Mucosa of descending colon (tissue), 3 donors: ENCODE measurements around the gene RILPL2. TPM values are rescaled to one million over a fixed set of nuclear protein-coding genes. Genes with fewer than 3 reads are reported as not detected.
"Not testable (repeated sequence)": the region's sequence is repeated elsewhere in the genome, so short reads cannot be mapped to it uniquely, and the experiment has no call there.

Experiments
- ATAC-seq: fragments of 200-7000 bp; cut with Tn5 transposase; one replicate; pipeline ENCODE4 v1.9.1; 2020; ENCODE audit warnings: mild to moderate bottlenecking, moderate library complexity
- DNase-seq, 3 donors: peaks; one replicate each; pipeline ENCODE4 v3.0.0-alpha.2; 2020
- H3K36me3 ChIP-seq: fragments of 200-600 bp; one replicate; pipeline ENCODE4 v1.8.0; 2021; ENCODE audit warnings: low read depth, mild to moderate bottlenecking
- H3K4me1 ChIP-seq: fragments of 200-600 bp; one replicate; pipeline ENCODE4 v1.8.0; 2021; ENCODE audit warnings: low read depth, mild to moderate bottlenecking
- H3K4me3 ChIP-seq: fragments of 200-600 bp; one replicate; pipeline ENCODE4 v1.8.0; 2021; ENCODE audit warnings: mild to moderate bottlenecking
- H3K9me3 ChIP-seq: fragments of 200-600 bp; one replicate; pipeline ENCODE4 v1.8.0; 2021; ENCODE audit warnings: mild to moderate bottlenecking
- intact Hi-C, 2 donors: fragments of 100-400 bp; cut with DNase I in 1 of 2; cut with micrococcal nuclease in 1 of 2; formaldehyde crosslinking; loops; one replicate each; pipeline versions ENCODE4 v1.11.0 to v1.11.1; 2022; cut with DNase I, micrococcal nuclease
- total RNA-seq, 3 donors: library from RNA; stranded (reverse); fragmentation: NEBNext Ultra II Directional in 2 of 3; extraction: Animal tissue kit (Norgen Biotek cat#: 25700) in 2 of 3; gene quantifications; one replicate each; pipeline versions ENCODE4 v1.2.1 to v1.2.4, GENCODE V29; 2021 to 2023
- TF ChIP-seq, protein P1 (sequence below): fragments of 200-600 bp; IDR thresholded peaks from one replicate; pipeline ENCODE4 v1.8.0; 2022; ENCODE audit warnings: antibody characterized with exemption, mild to moderate bottlenecking
- donor health status: DM: no; HTN: no; CAD: no; lungs with moderate emphysema.
- donor health status: DM: no; HTN: no; CAD: no.
- donor health status: DM: no; HTN: yes; CAD: no.

RILPL2 gene
- total RNA-seq, 3 donors from 2014 or later = 0.72 to 4.3 (median 1.6) TPM

DNA sequence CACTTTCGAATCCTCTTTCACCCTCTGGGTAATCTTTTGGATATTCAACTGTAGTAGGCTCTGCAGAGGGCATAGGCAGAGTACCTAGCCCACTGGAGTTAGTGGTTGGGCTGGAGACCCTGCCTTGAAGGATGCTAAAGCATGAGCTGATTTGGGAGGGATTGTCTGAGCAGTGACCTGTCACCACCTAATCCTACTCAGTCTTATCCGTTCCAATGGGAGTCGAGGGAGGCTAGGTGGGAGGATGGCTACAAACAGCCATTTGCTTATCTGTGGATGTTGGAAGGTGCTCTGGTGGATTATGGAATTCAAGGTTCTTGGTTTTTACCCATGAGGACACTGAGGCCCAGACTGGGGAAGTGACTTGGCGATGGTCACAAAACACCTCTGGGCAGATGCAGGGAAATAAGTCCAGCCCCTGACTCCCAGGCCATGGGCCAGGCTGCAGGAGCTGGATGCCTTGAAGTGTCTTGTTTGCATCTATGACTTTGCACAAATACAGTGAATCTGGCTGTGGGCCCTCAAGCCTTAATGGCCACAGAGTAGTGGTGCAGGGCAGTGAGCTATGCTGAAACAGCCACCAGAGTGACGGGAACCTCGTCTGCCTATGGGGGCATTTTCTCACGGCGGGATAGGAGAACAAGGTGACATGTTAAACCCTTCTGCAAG is 48.8 kb downstream of the RILPL2 start:
- DNase-seq = peak in 1 of 3 donors; percentile 10
- Histone ChIP-seq H3K4me3 (no peak overlapping the region), H3K4me1 (peaks cover 28% of the 10 kb centered on the region), H3K36me3 (no peaks in the 10 kb centered on the region), H3K9me3 (no peaks in the 10 kb centered on the region)
- ATAC-seq = no peak
- TF ChIP-seq, protein P1, sequence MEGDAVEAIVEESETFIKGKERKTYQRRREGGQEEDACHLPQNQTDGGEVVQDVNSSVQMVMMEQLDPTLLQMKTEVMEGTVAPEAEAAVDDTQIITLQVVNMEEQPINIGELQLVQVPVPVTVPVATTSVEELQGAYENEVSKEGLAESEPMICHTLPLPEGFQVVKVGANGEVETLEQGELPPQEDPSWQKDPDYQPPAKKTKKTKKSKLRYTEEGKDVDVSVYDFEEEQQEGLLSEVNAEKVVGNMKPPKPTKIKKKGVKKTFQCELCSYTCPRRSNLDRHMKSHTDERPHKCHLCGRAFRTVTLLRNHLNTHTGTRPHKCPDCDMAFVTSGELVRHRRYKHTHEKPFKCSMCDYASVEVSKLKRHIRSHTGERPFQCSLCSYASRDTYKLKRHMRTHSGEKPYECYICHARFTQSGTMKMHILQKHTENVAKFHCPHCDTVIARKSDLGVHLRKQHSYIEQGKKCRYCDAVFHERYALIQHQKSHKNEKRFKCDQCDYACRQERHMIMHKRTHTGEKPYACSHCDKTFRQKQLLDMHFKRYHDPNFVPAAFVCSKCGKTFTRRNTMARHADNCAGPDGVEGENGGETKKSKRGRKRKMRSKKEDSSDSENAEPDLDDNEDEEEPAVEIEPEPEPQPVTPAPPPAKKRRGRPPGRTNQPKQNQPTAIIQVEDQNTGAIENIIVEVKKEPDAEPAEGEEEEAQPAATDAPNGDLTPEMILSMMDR = no peak
- intact Hi-C loops = no loop called here

DNA sequence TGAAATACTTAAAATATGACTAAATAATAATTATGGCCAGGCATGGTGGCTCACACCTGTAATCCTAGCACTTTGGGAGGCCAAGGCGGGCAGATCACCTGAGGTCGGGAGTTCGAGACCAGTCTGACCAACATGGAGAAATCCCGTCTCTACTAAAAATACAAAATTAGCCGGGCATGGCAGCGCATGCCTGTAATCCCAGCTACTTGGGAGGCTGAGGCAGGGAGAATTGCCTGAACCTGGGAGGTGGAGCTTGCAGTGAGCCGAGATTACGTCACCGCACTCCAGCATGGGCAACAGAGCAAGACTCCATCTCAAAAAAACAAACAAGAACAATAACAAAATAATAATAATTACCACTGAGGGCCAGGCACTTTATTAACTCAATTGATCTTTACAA is 50.9 kb downstream of the RILPL2 start:
- H3K4me3 ChIP-seq, DNase-seq, intact Hi-C loops, ATAC-seq, H3K9me3 ChIP-seq, H3K36me3 ChIP-seq: not testable (repeated sequence)
- H3K4me1 ChIP-seq = peaks cover 26% of the 10 kb centered on the region

DNA sequence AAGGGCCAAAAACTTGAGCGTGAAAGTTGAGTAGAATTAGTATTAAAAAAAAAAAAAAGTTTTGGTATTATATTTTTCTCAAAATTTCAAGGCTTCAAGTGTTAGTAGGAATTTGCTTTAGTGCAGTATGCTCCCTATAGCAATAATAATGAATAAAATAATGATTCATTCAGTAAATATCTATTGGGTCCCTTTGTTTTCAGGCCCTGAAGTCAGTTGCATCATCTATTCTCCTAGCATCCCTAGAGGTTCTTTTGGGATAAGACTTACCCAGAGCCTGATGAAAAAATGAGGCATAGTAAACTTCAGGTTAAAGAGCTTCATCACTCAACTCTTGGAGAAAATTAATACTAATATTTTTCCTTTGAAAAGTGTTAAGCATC is 51.5 kb downstream of the RILPL2 start:
- ATAC-seq (no peak), DNase-seq (no peak)
- Histone ChIP-seq H3K4me1 (peaks cover 21% of the 10 kb centered on the region), H3K36me3 (no peaks in the 10 kb centered on the region), H3K9me3 (no peaks in the 10 kb centered on the region), H3K4me3 (no peak overlapping the region)
- intact Hi-C loops = no loop called here
- TF ChIP-seq, protein P1 = no peak

DNA sequence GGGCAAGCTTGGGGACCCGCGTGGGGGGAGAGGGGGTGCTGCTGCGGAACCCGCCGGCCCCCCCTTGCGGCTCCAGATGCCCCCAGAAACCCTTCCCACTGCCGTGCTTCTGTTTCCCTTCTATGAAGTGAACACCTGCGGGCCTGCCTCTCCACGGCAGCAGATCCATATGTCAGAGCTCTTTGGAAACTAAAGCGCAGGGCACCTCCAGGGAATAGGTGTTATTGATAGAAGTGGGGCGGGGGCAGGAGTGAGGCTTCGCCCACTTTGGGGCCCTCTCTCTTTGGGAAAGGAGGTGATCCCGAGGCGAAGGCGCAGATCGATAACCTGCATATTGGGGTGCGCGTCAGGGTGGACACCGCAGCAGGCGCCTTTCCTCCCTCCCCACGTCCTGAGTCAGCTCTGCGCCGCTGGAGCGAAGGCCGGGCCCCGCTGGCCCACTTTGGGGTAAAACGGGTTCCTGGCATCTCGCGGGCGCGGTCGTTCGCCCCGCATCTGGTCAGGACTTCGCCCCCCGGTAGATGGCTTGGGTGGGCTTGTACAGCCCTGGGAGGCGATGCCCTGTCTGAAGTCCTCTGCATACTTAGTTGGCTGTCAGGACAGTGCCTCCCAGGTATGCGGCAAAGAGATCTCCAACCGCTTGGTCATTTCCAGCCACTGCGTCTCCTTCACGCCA is 52.0 kb downstream of the RILPL2 start:
- H3K36me3 ChIP-seq = no peaks in the 10 kb centered on the region
- TF ChIP-seq, protein P1 = no peak
- intact Hi-C loops = no loop called here
- H3K9me3 ChIP-seq = no peaks in the 10 kb centered on the region
- ATAC-seq (no peak), DNase-seq (peak in 2 of 3 donors; percentile 56 to 66)
- peak overlapping the region; percentile 41 for H3K4me3 ChIP-seq
- H3K4me1 ChIP-seq = peaks cover 18% of the 10 kb centered on the region

DNA sequence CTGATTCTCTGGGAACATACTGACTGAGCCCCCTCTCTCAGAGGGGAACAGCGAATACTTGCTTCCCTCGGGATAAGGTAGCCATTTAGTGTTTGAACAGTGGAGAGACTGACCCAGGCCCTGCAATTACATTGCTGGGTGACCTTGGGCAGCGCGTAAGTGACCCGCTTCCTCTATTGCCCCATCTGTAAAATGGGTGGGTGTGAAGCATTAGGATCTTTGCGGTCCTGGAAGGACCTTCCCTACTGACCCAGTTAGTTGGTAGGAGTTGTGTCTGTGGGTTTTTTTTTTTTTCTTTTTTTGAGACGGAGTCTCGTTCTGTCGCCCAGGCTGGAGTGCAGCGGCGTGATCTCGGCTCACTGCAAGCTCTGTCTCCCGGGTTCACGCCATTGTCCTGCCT is 53.8 kb downstream of the RILPL2 start:
- DNase-seq (no peak), ATAC-seq (no peak)
- Histone ChIP-seq H3K4me3 (no peak overlapping the region), H3K9me3 (no peaks in the 10 kb centered on the region), H3K36me3 (no peaks in the 10 kb centered on the region), H3K4me1 (peaks cover 13% of the 10 kb centered on the region)
- intact Hi-C loops = no loop called here
- TF ChIP-seq, protein P1 = no peak

DNA sequence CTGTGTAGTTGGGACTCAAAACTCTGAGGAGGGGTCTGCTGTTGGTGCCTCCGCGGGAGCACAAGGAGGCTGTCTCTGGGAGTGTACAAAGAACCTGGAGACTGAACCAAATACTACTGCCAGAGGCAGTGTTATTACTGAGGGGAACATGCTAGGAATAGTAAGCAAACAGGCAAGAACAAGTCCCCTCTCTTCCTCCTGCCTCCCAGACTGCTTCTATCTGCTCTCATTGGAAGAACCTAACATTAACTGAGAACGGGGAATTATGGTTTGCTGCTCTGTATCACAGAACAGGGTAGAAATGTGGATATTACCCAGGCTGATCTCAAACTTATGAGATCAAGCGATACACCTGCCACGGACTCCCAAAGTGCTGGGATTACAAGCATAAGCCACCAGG is 57.1 kb downstream of the RILPL2 start:
- no peaks in the 10 kb centered on the region for H3K9me3 ChIP-seq
- H3K4me3 ChIP-seq = no peak overlapping the region
- no peak for DNase-seq
- intact Hi-C loops = no loop called here
- TF ChIP-seq, protein P1 = no peak
- ATAC-seq = no peak
- no peaks in the 10 kb centered on the region for H3K36me3 ChIP-seq
- H3K4me1 ChIP-seq = no peaks in the 10 kb centered on the region

DNA sequence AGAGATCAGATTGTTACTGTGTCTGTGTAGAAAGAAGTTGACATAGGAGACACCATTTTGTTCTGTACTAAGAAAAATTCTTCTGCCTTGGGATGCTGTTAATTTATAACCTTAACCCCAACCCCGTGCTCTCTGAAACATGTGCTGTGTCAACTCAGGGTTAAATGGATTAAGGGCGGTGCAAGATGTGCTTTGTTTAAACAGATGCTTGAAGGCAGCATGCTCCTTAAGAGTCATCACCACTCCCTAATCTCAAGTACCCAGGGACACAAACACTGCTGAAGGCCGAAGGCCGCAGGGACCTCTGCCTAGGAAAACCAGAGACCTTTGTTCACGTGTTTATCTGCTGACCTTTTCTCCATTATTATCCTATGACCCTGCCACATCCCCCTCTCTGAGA is 64.1 kb downstream of the RILPL2 start:
- H3K4me1 ChIP-seq, ATAC-seq, H3K36me3 ChIP-seq, intact Hi-C loops, DNase-seq, H3K4me3 ChIP-seq, H3K9me3 ChIP-seq: not testable (repeated sequence)

DNA sequence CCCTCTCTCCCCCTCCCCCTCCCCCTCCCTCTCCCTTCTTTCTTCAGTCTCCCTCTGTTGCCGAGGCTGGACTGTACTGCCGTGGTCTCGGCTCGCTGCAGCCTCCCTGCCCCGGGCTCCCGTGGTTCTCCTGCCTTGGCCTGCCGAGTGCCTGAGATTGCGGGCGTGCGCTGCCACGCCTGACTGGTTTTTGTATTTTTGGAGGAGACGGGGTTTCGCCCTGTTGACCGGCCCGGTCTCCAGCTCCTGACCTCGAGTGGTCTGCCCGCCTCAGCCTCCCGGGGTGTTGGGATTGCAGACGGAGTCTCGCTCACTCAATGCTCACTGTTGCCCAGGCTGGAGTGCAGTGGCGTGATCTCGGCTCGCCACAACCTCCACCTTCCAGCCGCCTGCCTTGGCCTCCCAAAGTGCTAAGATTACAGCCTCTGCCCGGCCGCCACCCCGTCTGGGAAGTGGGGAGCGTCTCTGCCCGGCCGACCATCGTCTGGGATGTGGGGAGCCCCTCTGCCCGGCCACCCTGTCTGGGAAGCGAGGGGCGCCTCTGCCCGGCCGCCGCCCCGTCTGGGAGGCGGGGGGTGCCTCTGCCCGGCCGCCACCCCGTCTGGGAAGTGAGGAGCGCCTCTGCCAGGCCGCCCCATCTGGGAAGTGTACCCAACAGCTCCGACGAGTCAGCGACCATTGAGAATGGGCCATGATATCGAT is 64.7 kb downstream of the RILPL2 start:
- DNase-seq, H3K9me3 ChIP-seq, H3K4me3 ChIP-seq, H3K36me3 ChIP-seq, H3K4me1 ChIP-seq, intact Hi-C loops, ATAC-seq: not testable (repeated sequence)
